Keratinocyte (primary cell): Measurements from ENCODE around the gene NAT10.

ENCODE experiments used
- CTCF ChIP-seq, 3 experiments: IDR thresholded peaks in 1 of 3; conservative IDR thresholded peaks in 1 of 3; optimal IDR thresholded peaks in 1 of 3; 2 replicates in 2 of 3; 3 replicates in 1 of 3; pipeline versions ENCODE3 to v1.5.1; 2011; ENCODE audit warnings: low read length in 3 of 3, mild to moderate bottlenecking in 3 of 3, moderate library complexity in 2 of 3, control low read depth in 1 of 3, inconsistent platforms in 1 of 3; ENCODE audit not compliant: insufficient read depth in 2 of 3; ENCODE audit errors: extremely low read depth in 1 of 3
- EZH2 ChIP-seq: IDR thresholded peaks from one replicate; pipeline ENCODE4 v1.6.1; 2012; ENCODE audit warnings: inconsistent platforms, mild to moderate bottlenecking, low read length, moderate library complexity

- no peak for TF ChIP-seq EZH2
- no peak for TF ChIP-seq CTCF (optimal IDR thresholded peaks at IDR 0.05 in 1 of 3, IDR thresholded peaks at IDR 0.05 in 1 of 3, conservative IDR thresholded peaks at IDR 0.05 in 1 of 3; ENCODE audit: extremely low read depth in 1 of 3, insufficient read depth in 2 of 3, low read length in 3 of 3)
Observed at GRCh38 chr11:34124885-34125668, 19.6 kb downstream of the NAT10 start.
